CD4-positive, alpha-beta T cell treated with Interleukin-4 for 1 hour (primary cell): ENCODE data around the gene FCRL6.
A peak's percentile ranks its signal among the peaks of the same experiment; 100 is the strongest.

Experiments used
- DNase-seq, 2 donors: peaks; one replicate each; pipeline ENCODE4 v3.0.0-alpha.2; 2020 to 2022

Gene FCRL6

GRCh38 chr1:159838715-159839114 is 36.6 kb downstream of the FCRL6 start:
- no peak for DNase-seq

GRCh38 chr1:159839116-159839849 is 37.1 kb downstream of the FCRL6 start:
- DNase-seq = no peak

GRCh38 chr1:159841749-159842148 is 39.6 kb downstream of the FCRL6 start:
- DNase-seq = no peak

- no peak for DNase-seq
Measured at GRCh38 chr1:159843459-159843858, 41.3 kb downstream of the FCRL6 start.

- no peak for DNase-seq
Measured at GRCh38 chr1:159845751-159846629, 43.8 kb downstream of the FCRL6 start.

GRCh38 chr1:159847231-159847630 is 45.1 kb downstream of the FCRL6 start:
- no peak for DNase-seq

- no peak for DNase-seq
Measured at GRCh38 chr1:159848326-159848725, 46.2 kb downstream of the FCRL6 start.

GRCh38 chr1:159849626-159850366 is 47.6 kb downstream of the FCRL6 start:
- no peak for DNase-seq

- DNase-seq = peak in 1 of 2 donors; percentile 16
Measured at GRCh38 chr1:159851407-159851806, 49.2 kb downstream of the FCRL6 start.

GRCh38 chr1:159853417-159854115 is 51.4 kb downstream of the FCRL6 start:
- no peak for DNase-seq

- peak in 1 of 2 donors; percentile 8 for DNase-seq
Measured at GRCh38 chr1:159854116-159854692, 52.0 kb downstream of the FCRL6 start.

GRCh38 chr1:159854693-159855192 is 52.6 kb downstream of the FCRL6 start:
- DNase-seq = peak; percentile 74 to 78

GRCh38 chr1:159855709-159856108 is 53.5 kb downstream of the FCRL6 start:
- no peak for DNase-seq

- no peak for DNase-seq
Measured at GRCh38 chr1:159856576-159856975, 54.4 kb downstream of the FCRL6 start.

GRCh38 chr1:159857889-159858288 is 55.7 kb downstream of the FCRL6 start:
- DNase-seq = no peak

GRCh38 chr1:159859767-159860322 is 57.7 kb downstream of the FCRL6 start:
- DNase-seq = no peak

GRCh38 chr1:159860456-159860855 is 58.3 kb downstream of the FCRL6 start:
- DNase-seq = no peak

- DNase-seq = no peak
Measured at GRCh38 chr1:159861218-159861617, 59.1 kb downstream of the FCRL6 start.

GRCh38 chr1:159862031-159862430 is 59.9 kb downstream of the FCRL6 start:
- DNase-seq = no peak

GRCh38 chr1:159862557-159862956 is 60.4 kb downstream of the FCRL6 start, which contains the start of gene VSIG8:
Gene VSIG8, minus strand, starts transcription at chr1:159862657. Its CDS starts 136 bp downstream, at chr1:159862521.
- DNase-seq = no peak

- DNase-seq = no peak
Measured at GRCh38 chr1:159864262-159864661, 62.1 kb downstream of the FCRL6 start.
